ENCODE measurements around the gene INS. TPM values are rescaled to one million over a fixed set of nuclear protein-coding genes. Genes with fewer than 3 reads are reported as not detected.

The INS gene
- polyA plus RNA-seq, 4 donors, result 0.58 to 124 (median 31.0) TPM

- H3K27me3 ChIP-seq (ENCODE audit: control insufficient read depth in 3 of 3, insufficient read depth in 3 of 3, low read length in 3 of 3), result no peaks in the 10 kb centered on the region
- H3K4me3 ChIP-seq (ENCODE audit: low read depth in 1 of 3, low read length in 3 of 3), result no peak overlapping the region
- 85 to 87% (median 86%) methylated on average over 1 of the region's 1 CpG for WGBS, 3 donors
- H3K27ac ChIP-seq (ENCODE audit: low read depth in 1 of 3, low read length in 2 of 3), result no peak overlapping the region
- FAIRE-seq (no peak), DNase-seq (no peak)
- H3K9me3 ChIP-seq (ENCODE audit: control insufficient read depth in 2 of 2, insufficient read depth in 1 of 2, low read depth in 1 of 2, low read length in 1 of 2), result peaks cover 0 to 17% of the 10 kb centered on the region in 2 donors
- H3K36me3 ChIP-seq (ENCODE audit: control insufficient read depth in 3 of 3, insufficient read depth in 2 of 3, low read depth in 1 of 3, low read length in 3 of 3), result no peaks in the 10 kb centered on the region
- peaks cover 0 to 42% (median 2%) of the 10 kb centered on the region in 3 donors for H3K4me1 ChIP-seq (ENCODE audit: control insufficient read depth in 3 of 3, insufficient read depth in 2 of 3, low read depth in 1 of 3, low read length in 2 of 3)
Measured at GRCh38 chr11:2200957-2201519, 40.0 kb upstream of the INS start.

GRCh38 chr11:2200536-2200935 lies 39.5 kb upstream of the INS start:
- Histone ChIP-seq H3K27me3 (ENCODE audit: control insufficient read depth in 3 of 3, insufficient read depth in 3 of 3, low read length in 3 of 3) (no peaks in the 10 kb centered on the region), H3K4me3 (ENCODE audit: low read depth in 1 of 3, low read length in 3 of 3) (no peak overlapping the region), H3K9me3 (ENCODE audit: control insufficient read depth in 2 of 2, insufficient read depth in 1 of 2, low read depth in 1 of 2, low read length in 1 of 2) (peaks cover 0 to 17% of the 10 kb centered on the region in 2 donors), H3K4me1 (ENCODE audit: control insufficient read depth in 3 of 3, insufficient read depth in 2 of 3, low read depth in 1 of 3, low read length in 2 of 3) (peaks cover 0 to 42% (median 2%) of the 10 kb centered on the region in 3 donors), H3K36me3 (ENCODE audit: control insufficient read depth in 3 of 3, insufficient read depth in 2 of 3, low read depth in 1 of 3, low read length in 3 of 3) (no peaks in the 10 kb centered on the region), H3K27ac (ENCODE audit: low read depth in 1 of 3, low read length in 2 of 3) (no peak overlapping the region)
- WGBS, 3 donors, result 79 to 94% (median 85%) methylated on average over 11 of the region's 11 CpGs
- DNase-seq (no peak), FAIRE-seq (no peak)

- FAIRE-seq, result no peak
- no peak overlapping the region for H3K27ac ChIP-seq (ENCODE audit: low read depth in 1 of 3, low read length in 2 of 3)
- H3K27me3 ChIP-seq (ENCODE audit: control insufficient read depth in 3 of 3, insufficient read depth in 3 of 3, low read length in 3 of 3), result no peaks in the 10 kb centered on the region
- no peak for DNase-seq
- peaks cover 0 to 42% (median 2%) of the 10 kb centered on the region in 3 donors for H3K4me1 ChIP-seq (ENCODE audit: control insufficient read depth in 3 of 3, insufficient read depth in 2 of 3, low read depth in 1 of 3, low read length in 2 of 3)
- no peaks in the 10 kb centered on the region for H3K36me3 ChIP-seq (ENCODE audit: control insufficient read depth in 3 of 3, insufficient read depth in 2 of 3, low read depth in 1 of 3, low read length in 3 of 3)
- WGBS, 3 donors, result 86 to 91% (median 88%) methylated on average over 21 to 22 of the region's 22 CpGs
- peaks cover 0 to 17% of the 10 kb centered on the region in 2 donors for H3K9me3 ChIP-seq (ENCODE audit: control insufficient read depth in 2 of 2, insufficient read depth in 1 of 2, low read depth in 1 of 2, low read length in 1 of 2)
- no peak overlapping the region for H3K4me3 ChIP-seq (ENCODE audit: low read depth in 1 of 3, low read length in 3 of 3)
Measured at GRCh38 chr11:2199466-2200341, 38.7 kb upstream of the INS start.

GRCh38 chr11:2198621-2199365 lies 37.8 kb upstream of the INS start:
- WGBS, 3 donors, result 82 to 86% (median 86%) methylated on average over 18 to 21 of the region's 21 CpGs
- peaks cover 0 to 41% (median 2%) of the 10 kb centered on the region in 3 donors for H3K4me1 ChIP-seq (ENCODE audit: control insufficient read depth in 3 of 3, insufficient read depth in 2 of 3, low read depth in 1 of 3, low read length in 2 of 3)
- H3K36me3 ChIP-seq (ENCODE audit: control insufficient read depth in 3 of 3, insufficient read depth in 2 of 3, low read depth in 1 of 3, low read length in 3 of 3), result no peaks in the 10 kb centered on the region
- no peaks in the 10 kb centered on the region for H3K27me3 ChIP-seq (ENCODE audit: control insufficient read depth in 3 of 3, insufficient read depth in 3 of 3, low read length in 3 of 3)
- H3K27ac ChIP-seq (ENCODE audit: low read depth in 1 of 3, low read length in 2 of 3), result no peak overlapping the region
- H3K9me3 ChIP-seq (ENCODE audit: control insufficient read depth in 2 of 2, insufficient read depth in 1 of 2, low read depth in 1 of 2, low read length in 1 of 2), result peaks cover 0 to 17% of the 10 kb centered on the region in 2 donors
- FAIRE-seq, result no peak
- H3K4me3 ChIP-seq (ENCODE audit: low read depth in 1 of 3, low read length in 3 of 3), result no peak overlapping the region
- DNase-seq, result no peak

GRCh38 chr11:2197771-2198520 lies 36.9 kb upstream of the INS start:
- DNase-seq (no peak), FAIRE-seq (no peak)
- Histone ChIP-seq H3K4me1 (ENCODE audit: control insufficient read depth in 3 of 3, insufficient read depth in 2 of 3, low read depth in 1 of 3, low read length in 2 of 3) (peaks cover 0 to 39% (median 1%) of the 10 kb centered on the region in 3 donors), H3K9me3 (ENCODE audit: control insufficient read depth in 2 of 2, insufficient read depth in 1 of 2, low read depth in 1 of 2, low read length in 1 of 2) (peaks cover 0 to 17% of the 10 kb centered on the region in 2 donors), H3K4me3 (ENCODE audit: low read depth in 1 of 3, low read length in 3 of 3) (no peak overlapping the region), H3K27me3 (ENCODE audit: control insufficient read depth in 3 of 3, insufficient read depth in 3 of 3, low read length in 3 of 3) (no peaks in the 10 kb centered on the region), H3K36me3 (ENCODE audit: control insufficient read depth in 3 of 3, insufficient read depth in 2 of 3, low read depth in 1 of 3, low read length in 3 of 3) (no peaks in the 10 kb centered on the region), H3K27ac (ENCODE audit: low read depth in 1 of 3, low read length in 2 of 3) (no peak overlapping the region)
- 74 to 81% (median 79%) methylated on average over 27 to 28 of the region's 28 CpGs for WGBS, 3 donors

GRCh38 chr11:2196970-2197770 lies 36.2 kb upstream of the INS start:
- no peaks in the 10 kb centered on the region for H3K36me3 ChIP-seq (ENCODE audit: control insufficient read depth in 3 of 3, insufficient read depth in 2 of 3, low read depth in 1 of 3, low read length in 3 of 3)
- no peak overlapping the region for H3K27ac ChIP-seq (ENCODE audit: low read depth in 1 of 3, low read length in 2 of 3)
- DNase-seq (peak; percentile 72 to 84), FAIRE-seq (no peak)
- no peak overlapping the region for H3K4me3 ChIP-seq (ENCODE audit: low read depth in 1 of 3, low read length in 3 of 3)
- H3K27me3 ChIP-seq (ENCODE audit: control insufficient read depth in 3 of 3, insufficient read depth in 3 of 3, low read length in 3 of 3), result no peaks in the 10 kb centered on the region
- 25 to 33% (median 25%) methylated on average over 22 to 23 of the region's 23 CpGs for WGBS, 3 donors
- H3K9me3 ChIP-seq (ENCODE audit: control insufficient read depth in 2 of 2, insufficient read depth in 1 of 2, low read depth in 1 of 2, low read length in 1 of 2), result peaks cover 0 to 17% of the 10 kb centered on the region in 2 donors
- H3K4me1 ChIP-seq (ENCODE audit: control insufficient read depth in 3 of 3, insufficient read depth in 2 of 3, low read depth in 1 of 3, low read length in 2 of 3), result peaks cover 0 to 35% (median 0%) of the 10 kb centered on the region in 3 donors

GRCh38 chr11:2195756-2196088 lies 34.7 kb upstream of the INS start:
- H3K4me3 ChIP-seq (ENCODE audit: low read depth in 1 of 3, low read length in 3 of 3), result no peak overlapping the region
- peaks cover 0 to 8% (median 3%) of the 10 kb centered on the region in 3 donors for H3K27me3 ChIP-seq (ENCODE audit: control insufficient read depth in 3 of 3, insufficient read depth in 3 of 3, low read length in 3 of 3)
- 79 to 88% (median 84%) methylated on average over 7 of the region's 7 CpGs for WGBS, 3 donors
- H3K9me3 ChIP-seq (ENCODE audit: control insufficient read depth in 2 of 2, insufficient read depth in 1 of 2, low read depth in 1 of 2, low read length in 1 of 2), result peaks cover 0 to 5% of the 10 kb centered on the region in 2 donors
- FAIRE-seq (no peak), DNase-seq (no peak)
- H3K27ac ChIP-seq (ENCODE audit: low read depth in 1 of 3, low read length in 2 of 3), result no peak overlapping the region
- H3K4me1 ChIP-seq (ENCODE audit: control insufficient read depth in 3 of 3, insufficient read depth in 2 of 3, low read depth in 1 of 3, low read length in 2 of 3), result peaks cover 0 to 40% (median 0%) of the 10 kb centered on the region in 3 donors
- no peaks in the 10 kb centered on the region for H3K36me3 ChIP-seq (ENCODE audit: control insufficient read depth in 3 of 3, insufficient read depth in 2 of 3, low read depth in 1 of 3, low read length in 3 of 3)

Measured in small intestine (tissue), 7 donors.